Stimulated activated CD4-positive, alpha-beta T cell treated with anti-CD3 and anti-CD28 coated beads, Interleukin-1b, Interleukin-23, amount 100 ng/mL, for 48 hours (primary cell): ENCODE data around the gene GMEB1.

Experiments
- DNase-seq: peaks from one replicate; pipeline ENCODE4 v3.0.0-alpha.2; 2020

Gene GMEB1

GRCh38 chr1:28755701-28756100 is 87.1 kb downstream of the GMEB1 start:
- DNase-seq = no peak

- DNase-seq = no peak
Measured at GRCh38 chr1:28756846-28757245, 88.3 kb downstream of the GMEB1 start.

GRCh38 chr1:28758420-28758819 is 89.8 kb downstream of the GMEB1 start:
- no peak for DNase-seq

DNA sequence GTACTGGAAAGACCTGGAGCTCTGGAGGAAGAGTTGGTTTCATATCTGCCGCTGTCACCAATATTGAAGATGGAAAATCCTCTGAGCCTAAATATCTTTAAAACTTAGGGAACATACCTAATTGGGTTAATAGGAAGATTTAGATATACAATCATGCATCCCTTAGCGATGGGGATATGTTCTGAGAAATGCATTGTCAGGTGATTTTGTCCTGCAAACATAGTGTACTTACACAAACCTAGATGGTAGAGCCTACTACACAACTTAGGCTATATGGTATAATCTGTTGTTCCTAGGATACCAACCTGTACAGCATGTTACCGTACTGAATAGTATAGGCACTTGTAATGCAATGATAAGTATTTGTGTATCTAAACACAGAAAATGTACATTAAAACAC is 90.7 kb downstream of the GMEB1 start:
- DNase-seq = no peak

DNA sequence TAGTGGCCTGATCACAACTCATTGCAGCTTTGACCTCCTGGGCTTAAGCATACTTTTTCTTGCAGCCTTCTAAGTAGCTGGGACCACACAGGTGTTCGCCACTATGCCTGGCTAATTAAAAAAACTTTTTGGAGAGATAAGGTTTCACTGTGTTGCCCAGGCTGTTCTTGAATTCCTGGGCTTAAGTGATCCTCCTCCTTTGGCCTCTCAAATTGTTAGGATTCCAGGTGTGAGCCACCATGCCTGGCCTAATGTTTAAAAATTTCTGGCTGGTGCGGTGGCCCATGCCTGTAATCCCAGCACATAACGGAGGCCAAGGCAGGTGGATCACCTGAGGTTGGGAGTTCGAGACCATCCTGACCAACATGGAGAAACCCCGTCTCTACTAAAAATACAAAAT is 92.6 kb downstream of the GMEB1 start:
- DNase-seq = no peak

GRCh38 chr1:28766532-28767183 is 98.1 kb downstream of the GMEB1 start:
- DNase-seq = no peak
